ENCODE results near the gene KCNIP1. TPM values are rescaled to one million over a fixed set of nuclear protein-coding genes. Genes with fewer than 3 reads are reported as not detected.

KCNIP1 gene
- total RNA-seq, 2 experiments from 2014 or later = not detected

DNA sequence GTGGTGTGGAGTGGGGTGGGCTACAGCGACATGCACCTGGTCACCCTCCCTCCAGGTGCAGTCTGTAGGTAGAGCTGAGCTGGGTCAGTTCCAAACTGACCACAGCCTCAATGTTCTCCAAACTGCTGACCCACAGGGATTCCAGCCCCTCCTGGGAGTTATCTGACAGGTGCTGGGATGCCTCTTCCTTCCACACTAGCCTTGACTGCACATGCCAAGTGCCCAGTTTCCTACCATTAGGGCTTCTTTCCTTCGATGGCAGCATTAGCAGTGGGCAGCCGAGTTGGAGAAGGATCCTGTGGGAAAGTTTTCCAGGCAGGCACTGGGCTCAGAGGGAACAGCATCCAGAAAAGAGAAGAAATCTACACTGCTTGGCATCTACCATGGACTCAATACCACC lies 215.7 kb downstream of the KCNIP1 start:
- H3K27me3 ChIP-seq (ENCODE audit: control insufficient read depth in 1 of 2, insufficient read depth in 2 of 2, low read length in 2 of 2) = peaks cover 14 to 22% of the 10 kb centered on the region in 2 experiments
- POLR2A ChIA-PET = no interaction called here
- no peaks in the 10 kb centered on the region for H3K36me3 ChIP-seq (ENCODE audit: insufficient read depth, low read length)
- Mint-ChIP-seq H3K36me3 (ENCODE audit: low read depth) (no peaks in the 10 kb centered on the region), H3K4me3 (no peak overlapping the region), H3K4me1 (ENCODE audit: low read depth) (no peaks in the 10 kb centered on the region), H3K9me3 (no peaks in the 10 kb centered on the region), H3K27me3 (peaks cover 52% of the 10 kb centered on the region), H3K27ac (no peak overlapping the region)
- no peaks in the 10 kb centered on the region for H3K4me1 ChIP-seq (ENCODE audit: insufficient read depth, low read length)
- intact Hi-C loops (cut with DNase I, micrococcal nuclease) = no loop called here
- DNase-seq = no peak
- no peak for ATAC-seq (ENCODE audit: poor library complexity)
- CTCF ChIA-PET = no interaction called here
- H3K27ac ChIP-seq (ENCODE audit: low read depth in 1 of 2, low read length in 2 of 2) = no peak overlapping the region
- no peak overlapping the region for H3K4me3 ChIP-seq (ENCODE audit: low read length)
- H3K9me3 ChIP-seq (ENCODE audit: control insufficient read depth in 1 of 2, insufficient read depth in 1 of 2, low read length in 2 of 2) = peaks cover 0 to 6% of the 10 kb centered on the region in 2 experiments
- TF ChIP-seq, protein P1, sequence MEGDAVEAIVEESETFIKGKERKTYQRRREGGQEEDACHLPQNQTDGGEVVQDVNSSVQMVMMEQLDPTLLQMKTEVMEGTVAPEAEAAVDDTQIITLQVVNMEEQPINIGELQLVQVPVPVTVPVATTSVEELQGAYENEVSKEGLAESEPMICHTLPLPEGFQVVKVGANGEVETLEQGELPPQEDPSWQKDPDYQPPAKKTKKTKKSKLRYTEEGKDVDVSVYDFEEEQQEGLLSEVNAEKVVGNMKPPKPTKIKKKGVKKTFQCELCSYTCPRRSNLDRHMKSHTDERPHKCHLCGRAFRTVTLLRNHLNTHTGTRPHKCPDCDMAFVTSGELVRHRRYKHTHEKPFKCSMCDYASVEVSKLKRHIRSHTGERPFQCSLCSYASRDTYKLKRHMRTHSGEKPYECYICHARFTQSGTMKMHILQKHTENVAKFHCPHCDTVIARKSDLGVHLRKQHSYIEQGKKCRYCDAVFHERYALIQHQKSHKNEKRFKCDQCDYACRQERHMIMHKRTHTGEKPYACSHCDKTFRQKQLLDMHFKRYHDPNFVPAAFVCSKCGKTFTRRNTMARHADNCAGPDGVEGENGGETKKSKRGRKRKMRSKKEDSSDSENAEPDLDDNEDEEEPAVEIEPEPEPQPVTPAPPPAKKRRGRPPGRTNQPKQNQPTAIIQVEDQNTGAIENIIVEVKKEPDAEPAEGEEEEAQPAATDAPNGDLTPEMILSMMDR (IDR thresholded peaks at IDR 0.05) = no peak

DNA sequence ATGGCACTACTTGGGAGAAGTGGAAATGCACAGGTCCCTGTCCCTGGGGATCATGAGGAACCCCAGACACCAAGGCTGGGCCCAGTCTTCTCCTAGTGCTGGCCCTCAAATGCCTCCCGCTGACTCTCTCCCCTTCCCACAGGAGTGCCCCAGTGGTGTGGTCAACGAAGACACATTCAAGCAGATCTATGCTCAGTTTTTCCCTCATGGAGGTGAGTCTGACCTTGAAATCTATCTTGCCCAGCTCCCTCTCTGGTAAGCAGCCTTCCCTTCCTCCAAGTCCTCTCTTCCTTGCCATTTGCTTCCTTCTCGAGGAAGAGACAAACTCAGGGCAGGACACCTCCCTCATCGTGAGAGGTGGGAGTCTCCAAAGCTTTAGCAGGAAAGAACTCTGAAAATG lies 216.4 kb downstream of the KCNIP1 start:
- no peaks in the 10 kb centered on the region for H3K9me3 Mint-ChIP-seq
- DNase-seq (no peak), ATAC-seq (ENCODE audit: poor library complexity) (no peak)
- Histone ChIP-seq H3K4me1 (ENCODE audit: insufficient read depth, low read length) (no peaks in the 10 kb centered on the region), H3K9me3 (ENCODE audit: control insufficient read depth in 1 of 2, insufficient read depth in 1 of 2, low read length in 2 of 2) (peaks cover 0 to 6% of the 10 kb centered on the region in 2 experiments), H3K36me3 (ENCODE audit: insufficient read depth, low read length) (no peaks in the 10 kb centered on the region), H3K27me3 (ENCODE audit: control insufficient read depth in 1 of 2, insufficient read depth in 2 of 2, low read length in 2 of 2) (peaks cover 14 to 22% of the 10 kb centered on the region in 2 experiments), H3K27ac (ENCODE audit: low read depth in 1 of 2, low read length in 2 of 2) (no peak overlapping the region), H3K4me3 (ENCODE audit: low read length) (no peak overlapping the region)
- TF ChIP-seq, protein P1 (IDR thresholded peaks at IDR 0.05) = no peak
- no peak overlapping the region for H3K27ac Mint-ChIP-seq
- H3K36me3 Mint-ChIP-seq (ENCODE audit: low read depth) = no peaks in the 10 kb centered on the region
- POLR2A ChIA-PET = no interaction called here
- intact Hi-C loops (cut with DNase I, micrococcal nuclease) = no loop called here
- no peaks in the 10 kb centered on the region for H3K4me1 Mint-ChIP-seq (ENCODE audit: low read depth)
- H3K4me3 Mint-ChIP-seq = no peak overlapping the region
- peaks cover 55% of the 10 kb centered on the region for H3K27me3 Mint-ChIP-seq
- CTCF ChIA-PET = no interaction called here

DNA sequence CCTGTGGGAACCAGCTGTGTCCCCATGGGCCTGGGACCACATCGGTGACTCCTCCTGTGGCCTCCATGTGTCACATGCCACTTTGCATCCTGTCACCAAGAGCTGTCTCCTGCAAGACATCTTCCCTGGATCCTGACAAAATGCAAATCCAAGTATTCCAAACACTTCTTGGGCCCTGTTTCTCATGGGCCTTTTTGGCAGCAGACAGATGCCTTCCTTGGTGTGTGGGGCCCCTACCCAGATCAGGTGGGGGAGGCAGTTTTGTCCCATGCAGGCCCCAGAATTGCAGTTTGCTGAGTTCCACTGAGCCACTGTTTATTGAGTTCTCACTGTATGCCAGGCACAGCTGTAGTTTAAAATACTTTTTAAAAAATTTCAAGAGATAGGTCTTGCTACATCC lies 217.2 kb downstream of the KCNIP1 start:
- TF ChIP-seq, protein P1 (IDR thresholded peaks at IDR 0.05) = no peak

More for the DNA sequence above, 217.2 kb downstream of the KCNIP1 start:
- Mint-ChIP-seq H3K36me3 (ENCODE audit: low read depth) (no peaks in the 10 kb centered on the region), H3K4me1 (ENCODE audit: low read depth) (no peaks in the 10 kb centered on the region), H3K27me3 (peaks cover 56% of the 10 kb centered on the region), H3K4me3 (no peak overlapping the region), H3K27ac (no peak overlapping the region), H3K9me3 (no peaks in the 10 kb centered on the region)
- peaks cover 0 to 6% of the 10 kb centered on the region in 2 experiments for H3K9me3 ChIP-seq (ENCODE audit: control insufficient read depth in 1 of 2, insufficient read depth in 1 of 2, low read length in 2 of 2)
- H3K27me3 ChIP-seq (ENCODE audit: control insufficient read depth in 1 of 2, insufficient read depth in 2 of 2, low read length in 2 of 2) = peaks cover 14 to 22% of the 10 kb centered on the region in 2 experiments
- H3K4me3 ChIP-seq (ENCODE audit: low read length) = no peak overlapping the region
- H3K36me3 ChIP-seq (ENCODE audit: insufficient read depth, low read length) = no peaks in the 10 kb centered on the region
- DNase-seq (no peak), ATAC-seq (ENCODE audit: poor library complexity) (no peak)
- POLR2A ChIA-PET = no interaction called here
- CTCF ChIA-PET = no interaction called here
- intact Hi-C loops (cut with DNase I, micrococcal nuclease) = no loop called here
- H3K27ac ChIP-seq (ENCODE audit: low read depth in 1 of 2, low read length in 2 of 2) = no peak overlapping the region
- no peaks in the 10 kb centered on the region for H3K4me1 ChIP-seq (ENCODE audit: insufficient read depth, low read length)

Data from CD4-positive, alpha-beta T cell (primary cell).